GM12878 (cell line): Measurements from ENCODE around the gene COQ5. TPM values are rescaled to one million over a fixed set of nuclear protein-coding genes. Genes with fewer than 3 reads are reported as not detected.

Experiments
- FOS ChIP-seq: IDR thresholded peaks from 3 replicates; pipeline ENCODE4 v1.6.1; 2011; ENCODE audit warnings: borderline replicate concordance; ENCODE audit not compliant: insufficient read length; ENCODE audit errors: extremely low read depth
- GABPA ChIP-seq: IDR thresholded peaks from 2 replicates; pipeline ENCODE4 v1.6.1; 2014; ENCODE audit warnings: antibody characterized with exemption, low read depth, mild to moderate bottlenecking, inconsistent platforms
- HDAC6 ChIP-seq: fragments of 200-600 bp; sonication (generic); IDR thresholded peaks from one replicate; pipeline ENCODE4 v1.8.0; 2017; ENCODE audit warnings: antibody characterized with exemption; ENCODE audit not compliant: unreplicated experiment
- IRF4 ChIP-seq: IDR thresholded peaks from 2 replicates; pipeline ENCODE4 v1.6.1; 2011; ENCODE audit warnings: low read depth, low read length
- JUNB ChIP-seq: IDR thresholded peaks from 2 replicates; pipeline ENCODE4 v1.6.1; 2016; ENCODE audit warnings: antibody characterized with exemption, mild to moderate bottlenecking
- MTA2 ChIP-seq: fragments of 450-650 bp; IDR thresholded peaks from 2 replicates; pipeline ENCODE4 v1.6.1; 2016; ENCODE audit warnings: low read depth, mild to moderate bottlenecking, moderate library complexity
- MTA3 ChIP-seq: IDR thresholded peaks from 2 replicates; pipeline ENCODE4 v1.6.1; 2012; ENCODE audit warnings: low read length, inconsistent platforms, borderline replicate concordance
- MYB ChIP-seq: fragments of 150-350 bp; IDR thresholded peaks from 2 replicates; pipeline ENCODE4 v1.6.1; 2014; ENCODE audit warnings: mild to moderate bottlenecking, low read depth, low read length, borderline replicate concordance
- NFIC ChIP-seq: IDR thresholded peaks from 2 replicates; pipeline ENCODE4 v1.6.1; 2012; ENCODE audit warnings: low read depth, mild to moderate bottlenecking, inconsistent platforms, low read length, moderate library complexity
- NFYB ChIP-seq: IDR thresholded peaks from 2 replicates; pipeline ENCODE4 v1.6.1; 2011; ENCODE audit warnings: low read depth, mild to moderate bottlenecking, low read length, improper control_type of control experiment, moderate library complexity; ENCODE audit not compliant: insufficient read depth
- PML ChIP-seq: IDR thresholded peaks from 2 replicates; pipeline ENCODE4 v1.6.1; 2012; ENCODE audit warnings: low read length, inconsistent platforms
- POLR2A ChIP-seq: IDR thresholded peaks from 2 replicates; pipeline ENCODE4 v1.6.1; 2011; ENCODE audit warnings: low read depth, mild to moderate bottlenecking, low read length
- POLR2AphosphoS2 ChIP-seq: IDR thresholded peaks from 2 replicates; pipeline ENCODE4 v1.6.1; 2011; ENCODE audit warnings: low read depth, mild to moderate bottlenecking, low read length, improper control_type of control experiment, moderate library complexity
- RB1 ChIP-seq: fragments of 450-650 bp; formaldehyde crosslinking; IDR thresholded peaks from 2 replicates; pipeline ENCODE4 v1.6.1; 2017; ENCODE audit warnings: mild to moderate bottlenecking, borderline replicate concordance
- RELB ChIP-seq: fragments of 450-650 bp; IDR thresholded peaks from 2 replicates; pipeline ENCODE4 v1.6.1; 2017; ENCODE audit warnings: low read depth, mild to moderate bottlenecking, moderate library complexity
- SPI1 ChIP-seq: IDR thresholded peaks from 2 replicates; pipeline ENCODE4 v1.6.1; 2011; ENCODE audit warnings: low read depth, mild to moderate bottlenecking, low read length, moderate library complexity, borderline replicate concordance; ENCODE audit not compliant: insufficient read depth
- SREBF1 ChIP-seq: IDR thresholded peaks from 2 replicates; pipeline ENCODE4 v1.6.1; 2012; ENCODE audit warnings: mild to moderate bottlenecking, low read length
- SRF ChIP-seq, 2 experiments: IDR thresholded peaks; 2 replicates each; pipeline ENCODE4 v1.6.1; 2011; ENCODE audit warnings: low read depth in 2 of 2, low read length in 2 of 2, mild to moderate bottlenecking in 1 of 2, moderate library complexity in 1 of 2
- SUZ12 ChIP-seq: fragments of 200-600 bp; sonication (generic); IDR thresholded peaks from one replicate; pipeline ENCODE4 v1.6.1; 2018; ENCODE audit warnings: antibody characterized with exemption, mild to moderate bottlenecking; ENCODE audit not compliant: unreplicated experiment
- TBL1XR1 ChIP-seq: IDR thresholded peaks from 2 replicates; pipeline ENCODE4 v1.6.1; 2012; ENCODE audit warnings: low read depth, low read length, improper control_type of control experiment
- TCF12 ChIP-seq: IDR thresholded peaks from 2 replicates; pipeline ENCODE4 v1.6.1; 2011; ENCODE audit warnings: low read depth, mild to moderate bottlenecking, low read length
- ZNF217 ChIP-seq: fragments of 450-650 bp; IDR thresholded peaks from 2 replicates; pipeline ENCODE4 v1.6.1; 2017; ENCODE audit warnings: antibody characterized with exemption, mild to moderate bottlenecking
- ZNF274 ChIP-seq: IDR thresholded peaks from one replicate; pipeline ENCODE4 v1.8.0; 2011; ENCODE audit not compliant: insufficient read length, insufficient read depth
- polyA plus RNA-seq, 11 experiments: library from polyadenylated mRNA; depleted of rRNA in 4 of 11; unstranded in 6 of 11; stranded (reverse) in 5 of 11; fragments of >200 nt; fragmentation: Nextera tagmentation in 4 of 11; fragmentation: Illumina TruSeq in 1 of 11; extraction: Ambion mirVana in 4 of 11; extraction: Trizol in 1 of 11; gene quantifications; 1 replicate in 1 of 11; 2 replicates in 10 of 11; pipeline versions ENCODE4 v1.2.1 to v1.2.3, GENCODE V29; 2011 to 2016; ENCODE audit warnings: inconsistent platforms in 2 of 11, missing spikeins in 2 of 11, low read depth in 1 of 11
- total RNA-seq, 4 experiments: library from RNA; depleted of rRNA in 3 of 4; stranded (reverse); fragments of >200 nt in 3 of 4; fragmentation: Illumina TruSeq in 1 of 4; extraction: Trizol in 1 of 4; gene quantifications; 2 replicates each; pipeline versions ENCODE4 v1.2.1 to v1.2.3, GENCODE V29; 2013 to 2021
- TF ChIP-seq, protein P1 (sequence below): IDR thresholded peaks from 2 replicates; pipeline ENCODE4 v1.6.1; 2011; ENCODE audit warnings: borderline replicate concordance, low read depth, mild to moderate bottlenecking, moderate library complexity, mixed read lengths, low read length; ENCODE audit not compliant: insufficient read depth; ENCODE audit errors: extremely low read length
- TF ChIP-seq, protein P2 (sequence below): IDR thresholded peaks from 2 replicates; pipeline ENCODE4 v1.6.1; 2012; ENCODE audit warnings: mild to moderate bottlenecking, low read depth, low read length
- TF ChIP-seq, protein P3 (sequence below): IDR thresholded peaks from 2 replicates; pipeline ENCODE4 v1.6.1; 2011; ENCODE audit warnings: borderline replicate concordance, low read depth, mild to moderate bottlenecking, moderate library complexity, low read length; ENCODE audit not compliant: insufficient read depth, poor library complexity, severe bottlenecking

Gene COQ5
- total and polyA plus RNA-seq, 10 of the 15 experiments (the other 5 are each of a cell fraction or from before 2014, with no cell fraction given), result 24.8 to 69.3 (median 37.8) TPM

DNA sequence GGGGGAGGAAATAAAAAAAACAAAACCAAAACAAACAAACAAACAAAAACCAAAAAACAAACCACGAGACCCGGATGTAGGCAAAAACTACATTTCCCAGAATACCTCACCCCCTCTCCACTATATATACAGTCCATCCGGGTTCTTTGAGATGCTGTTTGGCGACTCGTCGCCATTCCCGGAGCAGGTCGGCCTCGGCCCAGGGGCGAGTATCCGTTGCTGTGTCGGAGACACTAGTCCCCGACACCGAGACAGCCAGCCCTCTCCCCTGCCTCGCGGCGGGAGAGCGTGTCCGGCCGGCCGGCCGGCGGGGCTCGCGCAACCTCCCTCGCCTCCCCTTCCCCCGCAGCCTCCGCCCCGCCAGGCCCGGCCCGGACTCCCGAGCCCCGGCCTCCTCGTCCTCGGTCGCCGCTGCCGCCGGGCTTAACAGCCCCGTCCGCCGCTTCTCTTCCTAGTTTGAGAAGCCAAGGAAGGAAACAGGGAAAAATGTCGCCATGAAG lies 5.3 kb upstream of the COQ5 start, which contains the start of gene RNF10 (continued):
- TF ChIP-seq FOS (no peak), RB1 (no peak), POLR2AphosphoS2 (peak; percentile 91), SPI1 (no peak), PML (peak; percentile 86), TCF12 (no peak), ZNF217 (no peak), HDAC6 (no peak), NFYB (no peak), JUNB (no peak), RELB (no peak), TBL1XR1 (no peak), SUZ12 (no peak), GABPA (peak; percentile 44; the same call in 1 of the 2 replicates), POLR2A (peak; percentile 95), MTA2 (no peak), IRF4 (no peak), SRF (IDR thresholded peaks at IDR 0.05; ENCODE audit: low read depth in 2 of 2, low read length in 2 of 2) (no peak), ZNF274 (no peak), MYB (no peak), MTA3 (no peak), SREBF1 (no peak), NFIC (no peak)
- TF ChIP-seq, protein P1, sequence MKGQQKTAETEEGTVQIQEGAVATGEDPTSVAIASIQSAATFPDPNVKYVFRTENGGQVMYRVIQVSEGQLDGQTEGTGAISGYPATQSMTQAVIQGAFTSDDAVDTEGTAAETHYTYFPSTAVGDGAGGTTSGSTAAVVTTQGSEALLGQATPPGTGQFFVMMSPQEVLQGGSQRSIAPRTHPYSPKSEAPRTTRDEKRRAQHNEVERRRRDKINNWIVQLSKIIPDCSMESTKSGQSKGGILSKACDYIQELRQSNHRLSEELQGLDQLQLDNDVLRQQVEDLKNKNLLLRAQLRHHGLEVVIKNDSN, result no peak
- TF ChIP-seq, protein P2, sequence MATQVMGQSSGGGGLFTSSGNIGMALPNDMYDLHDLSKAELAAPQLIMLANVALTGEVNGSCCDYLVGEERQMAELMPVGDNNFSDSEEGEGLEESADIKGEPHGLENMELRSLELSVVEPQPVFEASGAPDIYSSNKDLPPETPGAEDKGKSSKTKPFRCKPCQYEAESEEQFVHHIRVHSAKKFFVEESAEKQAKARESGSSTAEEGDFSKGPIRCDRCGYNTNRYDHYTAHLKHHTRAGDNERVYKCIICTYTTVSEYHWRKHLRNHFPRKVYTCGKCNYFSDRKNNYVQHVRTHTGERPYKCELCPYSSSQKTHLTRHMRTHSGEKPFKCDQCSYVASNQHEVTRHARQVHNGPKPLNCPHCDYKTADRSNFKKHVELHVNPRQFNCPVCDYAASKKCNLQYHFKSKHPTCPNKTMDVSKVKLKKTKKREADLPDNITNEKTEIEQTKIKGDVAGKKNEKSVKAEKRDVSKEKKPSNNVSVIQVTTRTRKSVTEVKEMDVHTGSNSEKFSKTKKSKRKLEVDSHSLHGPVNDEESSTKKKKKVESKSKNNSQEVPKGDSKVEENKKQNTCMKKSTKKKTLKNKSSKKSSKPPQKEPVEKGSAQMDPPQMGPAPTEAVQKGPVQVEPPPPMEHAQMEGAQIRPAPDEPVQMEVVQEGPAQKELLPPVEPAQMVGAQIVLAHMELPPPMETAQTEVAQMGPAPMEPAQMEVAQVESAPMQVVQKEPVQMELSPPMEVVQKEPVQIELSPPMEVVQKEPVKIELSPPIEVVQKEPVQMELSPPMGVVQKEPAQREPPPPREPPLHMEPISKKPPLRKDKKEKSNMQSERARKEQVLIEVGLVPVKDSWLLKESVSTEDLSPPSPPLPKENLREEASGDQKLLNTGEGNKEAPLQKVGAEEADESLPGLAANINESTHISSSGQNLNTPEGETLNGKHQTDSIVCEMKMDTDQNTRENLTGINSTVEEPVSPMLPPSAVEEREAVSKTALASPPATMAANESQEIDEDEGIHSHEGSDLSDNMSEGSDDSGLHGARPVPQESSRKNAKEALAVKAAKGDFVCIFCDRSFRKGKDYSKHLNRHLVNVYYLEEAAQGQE, result no peak
- TF ChIP-seq, protein P3, sequence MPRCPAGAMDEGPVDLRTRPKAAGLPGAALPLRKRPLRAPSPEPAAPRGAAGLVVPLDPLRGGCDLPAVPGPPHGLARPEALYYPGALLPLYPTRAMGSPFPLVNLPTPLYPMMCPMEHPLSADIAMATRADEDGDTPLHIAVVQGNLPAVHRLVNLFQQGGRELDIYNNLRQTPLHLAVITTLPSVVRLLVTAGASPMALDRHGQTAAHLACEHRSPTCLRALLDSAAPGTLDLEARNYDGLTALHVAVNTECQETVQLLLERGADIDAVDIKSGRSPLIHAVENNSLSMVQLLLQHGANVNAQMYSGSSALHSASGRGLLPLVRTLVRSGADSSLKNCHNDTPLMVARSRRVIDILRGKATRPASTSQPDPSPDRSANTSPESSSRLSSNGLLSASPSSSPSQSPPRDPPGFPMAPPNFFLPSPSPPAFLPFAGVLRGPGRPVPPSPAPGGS, result no peak
